Erythroblast (primary cell): Measurements from ENCODE around the gene GIGYF2.
A peak's percentile ranks its signal among the peaks of the same experiment; 100 is the strongest.
"Not testable (repeated sequence)": the region's sequence is repeated elsewhere in the genome, so short reads cannot be mapped to it uniquely, and the experiment has no call there.

Source experiments
- DNase-seq, 2 experiments: peaks; one replicate each; lab custom pipeline; 2025; lab: John Stamatoyannopoulos, UW
- GATA1 ChIP-seq: IDR thresholded peaks from 2 replicates; pipeline ENCODE4 v1.6.1; 2011; ENCODE audit warnings: low read depth, mild to moderate bottlenecking, control low read depth, low read length, moderate library complexity
- POLR2A ChIP-seq: IDR thresholded peaks from 2 replicates; pipeline ENCODE4 v1.6.1; 2011; ENCODE audit warnings: mild to moderate bottlenecking, low read length

GIGYF2 gene

GRCh38 chr2:232699110-232699509, 2.0 kb downstream of the GIGYF2 start:
- DNase-seq, result peak in 1 of 2 experiments; percentile 46
- no peak for TF ChIP-seq GATA1
- no peak for TF ChIP-seq POLR2A

- DNase-seq, result peak; percentile 13 to 36
Observed at GRCh38 chr2:232700154-232700553, 3.0 kb downstream of the GIGYF2 start.

GRCh38 chr2:232707076-232707475, 9.9 kb downstream of the GIGYF2 start:
- TF ChIP-seq GATA1 (no peak), POLR2A (no peak)
- no peak for DNase-seq

More at GRCh38 chr2:232700154-232700553, 3.0 kb downstream of the GIGYF2 start:
- TF ChIP-seq GATA1 (no peak), POLR2A (no peak)

GRCh38 chr2:232713505-232713904, 16.4 kb downstream of the GIGYF2 start:
- DNase-seq, result no peak
- TF ChIP-seq POLR2A (no peak), GATA1 (no peak)

GRCh38 chr2:232714969-232715368, 17.8 kb downstream of the GIGYF2 start:
- no peak for TF ChIP-seq POLR2A
- TF ChIP-seq GATA1, result no peak
- DNase-seq, result no peak

GRCh38 chr2:232720056-232720455, 22.9 kb downstream of the GIGYF2 start:
- not testable (repeated sequence) for DNase-seq

- TF ChIP-seq POLR2A, result no peak
- no peak for TF ChIP-seq GATA1
- DNase-seq, result no peak
Observed at GRCh38 chr2:232721261-232721660, 24.1 kb downstream of the GIGYF2 start.

- DNase-seq, result no peak
- TF ChIP-seq GATA1, result no peak
Observed at GRCh38 chr2:232721882-232722281, 24.8 kb downstream of the GIGYF2 start.

- TF ChIP-seq POLR2A (no peak), GATA1 (no peak)
- no peak for DNase-seq
Observed at GRCh38 chr2:232723027-232723426, 25.9 kb downstream of the GIGYF2 start.

GRCh38 chr2:232728785-232729184, 31.7 kb downstream of the GIGYF2 start:
- DNase-seq, result no peak
- TF ChIP-seq POLR2A (no peak), GATA1 (no peak)

- TF ChIP-seq POLR2A (no peak), GATA1 (no peak)
- DNase-seq, result no peak
Observed at GRCh38 chr2:232731470-232731869, 34.3 kb downstream of the GIGYF2 start.

- no peak for DNase-seq
- no peak for TF ChIP-seq POLR2A
- TF ChIP-seq GATA1, result no peak
Observed at GRCh38 chr2:232741294-232741693, 44.2 kb downstream of the GIGYF2 start.

- TF ChIP-seq GATA1 (no peak), POLR2A (no peak)
- DNase-seq, result no peak
Observed at GRCh38 chr2:232741972-232742371, 44.8 kb downstream of the GIGYF2 start.

GRCh38 chr2:232744963-232745362, 47.8 kb downstream of the GIGYF2 start:
- DNase-seq, result no peak
- TF ChIP-seq GATA1 (no peak), POLR2A (no peak)

GRCh38 chr2:232748038-232748437, 50.9 kb downstream of the GIGYF2 start:
- DNase-seq, result no peak
- TF ChIP-seq GATA1 (no peak), POLR2A (no peak)

GRCh38 chr2:232749331-232749730, 52.2 kb downstream of the GIGYF2 start:
- no peak for DNase-seq
- no peak for TF ChIP-seq GATA1
- TF ChIP-seq POLR2A, result no peak
